SK-MEL-5 (cell line): ENCODE data around the gene CCNG1. TPM values are rescaled to one million over a fixed set of nuclear protein-coding genes. Genes with fewer than 3 reads are reported as not detected.
"Not testable (repeated sequence)": the region's sequence is repeated elsewhere in the genome, so short reads cannot be mapped to it uniquely, and the experiment has no call there.

Source experiments
- DNase-seq: peaks from one replicate; pipeline ENCODE4 v3.0.0-alpha.2; 2016; ENCODE audit warnings: low read depth, low spot score
- in situ Hi-C: cut with HindIII; loops from 2 replicates; pipeline ENCODE4 v1.10.0; 2016; ENCODE audit warnings: low sequenced_read_pairs, high pct_unique_total_duplicates, low pct_unique_long_range_greater_than_20kb
- total RNA-seq: library from RNA; depleted of rRNA; stranded (reverse); fragments of >200 nt; shearing (Covaris generic); gene quantifications from 2 replicates; pipeline ENCODE4 v1.2.3, GENCODE V29; 2014

Gene CCNG1
- total RNA-seq, 1 experiment from 2014 or later: 248 TPM

DNA sequence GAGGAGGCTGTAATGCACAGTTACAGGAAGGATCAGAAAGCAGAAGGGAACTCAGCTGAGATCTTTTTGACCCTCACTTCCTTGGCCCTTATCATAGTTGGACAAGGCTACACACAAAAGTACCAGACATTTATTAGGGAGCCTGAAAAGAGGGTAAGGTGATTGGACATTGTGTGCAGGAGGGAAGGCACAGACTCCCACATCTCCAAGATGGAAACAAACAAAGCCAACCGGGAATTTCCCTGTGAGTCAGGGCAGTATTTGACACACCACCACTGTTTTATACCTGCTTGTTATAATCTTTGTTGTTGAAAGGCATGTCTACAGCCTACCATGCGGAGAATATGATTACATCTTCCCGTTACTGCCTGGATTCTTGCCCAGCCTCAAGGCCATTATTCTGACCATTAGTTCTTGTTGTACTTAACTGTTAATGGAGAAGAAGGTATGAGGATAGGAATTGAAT is 3.0 kb upstream of the CCNG1 start:
- no peak for DNase-seq
- in situ Hi-C loops: no loop called here

DNA sequence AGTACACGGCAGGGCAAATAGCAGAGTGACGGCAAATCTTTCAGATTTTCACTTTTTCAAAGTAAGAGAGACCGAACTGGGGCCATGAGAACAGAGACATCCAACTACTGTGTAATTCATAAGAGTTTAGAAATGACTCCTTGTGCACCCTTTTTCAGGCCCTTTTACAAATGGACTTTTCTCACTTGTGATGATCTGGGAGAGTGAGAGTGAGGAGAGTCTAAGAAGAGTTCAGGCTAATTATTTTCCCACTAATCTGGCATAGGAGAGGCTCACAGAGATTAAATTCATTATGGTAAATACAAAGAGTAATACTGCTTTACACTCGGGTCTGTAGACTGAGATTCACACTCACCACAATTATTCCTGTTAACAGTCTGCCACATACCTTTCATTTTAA is 880 bp upstream of the CCNG1 start:
- DNase-seq: no peak
- in situ Hi-C loops: no loop called here

DNA sequence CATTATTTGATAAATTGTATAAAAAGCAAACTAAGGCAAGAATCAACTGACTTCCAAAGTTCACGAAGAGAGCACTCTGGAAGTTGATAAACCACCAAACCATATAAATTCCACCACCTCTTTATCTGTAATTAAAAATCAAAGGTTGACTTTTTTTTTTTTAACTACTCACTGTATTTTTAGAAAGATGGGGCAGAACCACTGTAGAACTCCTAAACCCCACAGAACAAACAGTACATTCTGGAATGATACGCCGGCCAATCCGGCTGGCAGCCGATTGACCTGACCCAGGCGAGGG is 435 bp upstream of the CCNG1 start:
- in situ Hi-C loops: no loop called here
- no peak for DNase-seq

DNA sequence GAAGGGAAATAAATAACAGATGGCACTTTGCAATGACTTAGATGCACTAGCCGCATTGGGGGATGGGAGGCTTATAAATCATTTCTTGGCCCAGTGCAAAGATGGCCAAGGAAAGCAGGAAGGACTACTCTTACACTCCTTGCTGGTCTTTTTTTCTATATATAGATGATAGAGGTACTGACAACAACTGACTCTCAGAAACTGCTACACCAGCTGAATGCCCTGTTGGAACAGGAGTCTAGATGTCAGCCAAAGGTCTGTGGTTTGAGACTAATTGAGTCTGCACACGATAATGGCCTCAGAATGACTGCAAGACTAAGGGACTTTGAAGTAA is 1.7 kb downstream of the CCNG1 start:
- peak; percentile 19 for DNase-seq
- in situ Hi-C loops: no loop called here

DNA sequence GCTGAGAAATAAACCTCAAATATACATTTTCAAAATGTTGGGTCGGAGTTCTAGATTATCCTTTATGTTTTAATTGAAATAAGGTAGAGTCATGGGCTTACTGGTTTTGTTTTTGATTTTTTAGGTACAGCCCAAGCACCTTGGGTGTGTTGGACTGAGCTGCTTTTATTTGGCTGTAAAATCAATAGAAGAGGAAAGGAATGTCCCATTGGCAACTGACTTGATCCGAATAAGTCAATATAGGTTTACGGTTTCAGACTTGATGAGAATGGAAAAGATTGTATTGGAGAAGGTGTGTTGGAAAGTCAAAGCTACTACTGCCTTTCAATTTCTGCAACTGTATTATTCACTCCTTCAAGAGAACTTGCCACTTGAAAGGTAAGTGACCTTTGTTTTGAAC is 3.6 kb downstream of the CCNG1 start:
- no peak for DNase-seq
- in situ Hi-C loops: no loop called here

DNA sequence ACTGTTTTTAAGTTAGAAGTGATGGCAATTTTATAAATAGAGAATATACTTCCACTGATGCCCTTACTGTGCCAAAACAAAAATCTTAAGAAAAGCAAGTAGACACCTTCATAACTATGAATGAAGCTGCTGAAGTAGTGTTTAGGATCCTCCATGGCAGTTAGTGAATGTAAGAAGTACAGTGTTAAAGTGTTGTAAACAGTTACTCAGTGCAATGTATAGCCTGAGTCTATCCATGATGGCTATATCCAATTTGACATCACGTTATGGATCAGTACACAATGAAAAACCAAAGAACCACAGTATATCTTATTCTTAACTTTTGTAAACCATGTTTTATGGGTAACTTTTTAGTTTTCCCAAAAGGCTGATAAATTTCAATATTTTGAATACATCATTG is 7.1 kb downstream of the CCNG1 start:
- in situ Hi-C loops: no loop called here

DNA sequence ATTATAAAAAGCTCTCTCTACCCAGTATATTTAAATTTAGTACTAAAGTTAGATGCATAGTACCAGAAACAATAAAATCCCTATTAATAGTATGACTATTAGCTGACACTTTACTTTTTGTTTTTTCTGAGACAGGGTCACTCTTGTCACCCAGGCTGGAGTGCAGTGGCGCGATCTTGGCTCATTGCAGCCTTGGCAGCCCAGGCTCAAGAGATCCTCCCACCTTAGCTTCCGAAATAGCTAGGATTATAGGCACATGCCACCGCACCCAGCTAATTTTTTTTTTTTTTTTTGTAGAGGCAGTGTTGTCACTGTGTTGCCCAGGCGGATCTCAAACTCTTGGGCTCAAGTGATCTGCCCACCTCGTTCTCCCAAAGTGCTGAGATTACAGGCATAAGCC is 8.0 kb downstream of the CCNG1 start:
- no peak for DNase-seq
- in situ Hi-C loops: no loop called here

More for the DNA sequence above, 7.1 kb downstream of the CCNG1 start:
- no peak for DNase-seq

DNA sequence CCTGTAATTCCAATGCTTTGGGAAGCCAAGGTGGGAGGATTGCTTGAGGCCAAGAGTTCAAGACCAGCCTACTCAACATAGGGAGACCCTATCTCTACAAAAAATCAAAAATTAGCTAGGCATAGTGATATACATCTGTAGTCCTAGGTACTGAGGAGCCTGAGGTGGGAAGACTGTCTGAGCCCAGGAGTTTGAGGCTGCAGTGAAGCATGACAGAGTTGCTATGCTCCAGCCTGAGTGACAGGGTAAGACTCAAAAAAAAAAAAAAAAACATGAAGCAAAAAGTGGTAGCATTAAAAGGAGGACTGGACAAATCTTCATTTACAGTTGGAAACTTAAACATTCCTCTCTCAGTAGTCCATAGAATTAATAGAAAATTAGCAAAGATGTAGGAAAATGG is 9.8 kb downstream of the CCNG1 start:
- in situ Hi-C loops: no loop called here
- DNase-seq: no peak

DNA sequence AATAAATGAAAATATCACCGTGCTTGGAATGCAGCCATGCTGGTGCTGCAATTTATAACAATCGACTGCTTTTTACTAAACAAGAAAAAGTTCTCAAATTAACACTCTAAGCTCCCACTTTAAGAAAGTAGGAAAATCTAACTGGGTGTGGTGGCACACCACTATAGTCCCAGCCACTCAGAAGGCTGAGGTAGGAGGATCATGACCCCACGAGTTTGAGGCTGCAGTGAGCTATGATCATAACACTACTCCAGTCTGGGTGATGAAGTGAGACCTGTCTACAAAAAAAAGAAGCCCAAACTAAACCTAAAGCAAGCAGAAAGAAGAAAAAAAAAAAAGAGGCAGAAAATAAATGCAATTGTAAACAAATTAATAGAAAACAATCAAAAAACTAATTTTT is 10.5 kb downstream of the CCNG1 start:
- DNase-seq: no peak
- in situ Hi-C loops: no loop called here

DNA sequence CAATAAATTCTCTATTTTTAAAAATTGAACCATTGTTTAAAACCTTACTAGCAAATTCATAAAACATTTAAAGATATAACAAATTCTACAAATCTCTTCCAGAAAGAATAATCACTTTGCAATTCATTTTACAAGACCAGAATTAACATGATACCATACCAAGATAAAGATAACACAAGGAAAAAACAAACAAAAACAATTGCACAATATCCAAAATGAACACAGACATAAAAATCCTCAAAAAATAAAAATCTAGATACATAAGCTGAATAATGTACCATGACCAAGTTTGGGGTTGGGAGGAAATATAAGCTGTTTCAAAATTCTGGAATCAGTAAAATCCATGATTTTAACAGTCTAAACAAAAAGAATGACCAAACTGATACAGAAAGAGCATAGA is 11.1 kb downstream of the CCNG1 start:
- in situ Hi-C loops: no loop called here
- DNase-seq: no peak

DNA sequence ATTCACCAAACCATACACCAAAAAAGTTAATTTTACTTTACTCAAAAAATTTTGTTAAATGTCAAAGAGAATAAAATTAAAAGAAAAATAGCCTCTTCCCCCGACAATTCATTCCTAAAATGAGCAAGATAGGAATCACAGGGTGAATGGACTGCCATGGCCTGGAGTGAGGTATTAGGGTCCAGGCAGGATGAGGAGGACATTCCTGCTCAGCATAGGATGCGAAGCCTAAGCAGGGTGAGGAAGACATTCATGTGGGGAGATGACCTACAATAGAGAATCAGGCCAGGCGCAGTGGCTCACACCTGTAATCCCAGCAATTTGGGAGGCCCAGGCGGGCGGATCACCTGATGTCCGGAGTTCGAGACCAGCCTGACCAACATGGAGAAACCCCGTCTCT is 14.1 kb downstream of the CCNG1 start:
- no peak for DNase-seq
- in situ Hi-C loops: no loop called here

DNA sequence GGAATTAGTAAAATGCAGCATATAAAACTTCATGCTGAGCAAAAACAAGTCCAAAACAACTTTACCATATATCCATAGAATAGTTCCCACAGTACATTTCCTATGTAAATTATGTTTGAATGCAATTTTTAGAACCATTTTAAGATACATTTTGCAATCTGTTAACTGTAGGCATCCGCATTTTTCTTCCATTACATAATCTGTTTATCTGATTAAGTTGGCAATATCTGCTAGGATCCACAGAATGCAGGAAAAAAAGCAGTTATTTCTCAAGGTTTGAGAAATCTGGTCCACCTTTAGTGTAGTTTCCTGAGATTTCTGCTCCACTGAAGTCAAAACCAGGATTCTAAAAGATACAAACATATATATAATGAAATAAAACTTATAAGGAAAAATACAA is 16.3 kb downstream of the CCNG1 start:
- in situ Hi-C loops: no loop called here
- no peak for DNase-seq

DNA sequence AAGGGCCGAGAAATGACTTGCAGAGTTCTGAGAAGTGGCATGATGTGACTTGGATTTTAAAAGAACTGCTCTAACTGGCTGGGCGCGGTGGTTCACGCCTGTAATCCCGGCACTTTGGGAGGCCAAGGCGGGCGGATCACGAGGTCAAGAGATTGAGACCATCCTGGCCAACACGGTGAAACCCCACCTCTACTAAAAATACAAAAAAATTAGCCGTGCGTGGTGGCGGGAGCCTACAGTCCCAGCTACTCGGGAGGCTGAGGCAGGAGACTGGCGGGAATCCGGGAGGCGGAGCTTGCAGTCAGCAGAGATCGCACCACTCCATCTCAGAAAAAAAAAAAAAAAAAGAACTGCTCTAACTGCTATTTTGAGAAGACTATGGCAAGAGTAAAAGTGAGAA is 18.0 kb downstream of the CCNG1 start:
- in situ Hi-C loops, DNase-seq: not testable (repeated sequence)

DNA sequence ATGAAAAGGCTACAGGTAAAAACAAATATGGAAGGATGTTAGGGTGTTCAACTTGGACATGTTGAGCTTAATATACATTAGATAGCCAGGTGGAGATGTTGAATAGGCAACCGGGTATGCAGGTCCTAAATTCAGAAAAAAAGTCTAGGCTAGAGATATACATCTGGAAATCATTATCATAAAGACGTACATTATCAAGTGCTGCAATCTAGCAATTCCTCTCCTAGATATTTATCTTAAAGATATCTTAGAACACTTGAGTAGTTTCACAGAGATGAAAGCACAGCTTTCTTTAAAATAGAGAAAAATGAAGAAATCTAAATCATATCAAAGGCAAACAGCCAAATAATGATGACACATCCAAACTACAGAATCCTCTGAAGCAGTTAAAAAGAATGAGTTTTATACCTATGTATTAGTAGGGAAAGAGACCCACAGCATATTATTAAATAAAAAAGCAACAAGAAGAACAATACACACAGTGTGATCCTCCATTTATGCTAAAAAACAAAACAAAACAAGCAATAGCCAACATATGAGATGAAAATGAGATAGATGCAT is 18.7 kb downstream of the CCNG1 start:
- in situ Hi-C loops: no loop called here
- DNase-seq: no peak

DNA sequence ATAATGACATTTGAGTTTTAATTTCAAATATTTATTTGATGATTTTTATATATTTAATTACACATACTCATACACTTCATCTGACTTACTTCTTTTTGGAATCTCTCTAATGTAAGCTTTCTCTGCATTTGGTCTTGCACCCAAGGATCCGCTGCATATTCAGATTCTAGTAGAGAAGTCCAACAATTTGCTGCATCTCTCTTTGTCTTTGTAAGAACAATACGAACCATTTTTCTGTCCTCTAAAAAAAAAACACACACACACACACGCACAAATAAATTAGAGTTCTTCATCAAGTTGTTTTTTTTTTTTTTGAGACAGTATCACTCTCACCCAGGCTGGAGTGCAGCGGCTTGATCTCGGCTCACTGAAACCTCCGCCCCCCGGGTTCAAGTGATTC is 19.4 kb downstream of the CCNG1 start:
- in situ Hi-C loops: no loop called here
- DNase-seq: no peak

DNA sequence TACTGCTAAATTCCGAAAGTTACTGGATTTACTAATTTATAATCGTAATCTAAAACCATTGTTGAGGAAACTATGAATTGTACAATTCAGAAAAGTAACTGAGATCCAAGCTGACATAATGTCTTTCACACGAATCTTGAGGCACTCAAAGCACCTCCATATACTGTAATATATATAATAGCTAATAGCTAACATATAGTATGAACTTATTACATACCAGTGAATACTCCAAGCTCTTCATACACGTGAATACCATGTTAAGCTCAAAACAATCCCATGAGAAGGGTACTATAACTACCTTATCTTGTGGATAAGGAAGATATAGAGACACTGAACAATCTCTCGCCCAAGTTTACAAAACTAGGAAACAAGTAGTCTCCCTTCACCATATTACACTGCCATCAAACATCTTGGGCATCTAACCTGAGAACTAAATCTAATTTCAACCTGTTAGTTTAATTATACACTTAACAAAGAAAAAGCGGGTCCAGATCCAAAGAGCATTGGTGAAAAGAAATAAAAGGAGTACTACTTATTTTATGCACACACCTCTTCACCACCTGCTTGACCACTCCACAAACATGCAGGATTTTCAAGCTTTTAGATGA is 21.5 kb downstream of the CCNG1 start:
- no peak for DNase-seq
- in situ Hi-C loops: no loop called here

DNA sequence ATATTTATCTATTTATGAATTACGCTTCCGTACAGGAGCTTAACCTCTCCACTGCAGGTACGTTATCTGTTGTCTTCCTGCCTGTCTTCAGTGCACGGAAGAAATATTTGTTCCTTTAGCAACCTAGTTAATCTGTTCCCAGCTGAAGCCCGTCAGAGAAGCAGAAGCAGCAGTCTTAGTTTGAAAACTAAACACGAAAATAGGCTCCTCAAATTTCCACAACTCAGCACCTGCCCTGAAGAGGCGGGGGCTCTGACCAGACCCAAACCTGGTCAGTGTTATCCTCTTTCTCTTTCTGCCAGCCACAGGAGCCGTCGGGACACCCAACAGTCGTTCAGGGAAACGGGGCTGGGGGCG is 22.0 kb downstream of the CCNG1 start:
- in situ Hi-C loops: no loop called here
- DNase-seq: peak; percentile 10

DNA sequence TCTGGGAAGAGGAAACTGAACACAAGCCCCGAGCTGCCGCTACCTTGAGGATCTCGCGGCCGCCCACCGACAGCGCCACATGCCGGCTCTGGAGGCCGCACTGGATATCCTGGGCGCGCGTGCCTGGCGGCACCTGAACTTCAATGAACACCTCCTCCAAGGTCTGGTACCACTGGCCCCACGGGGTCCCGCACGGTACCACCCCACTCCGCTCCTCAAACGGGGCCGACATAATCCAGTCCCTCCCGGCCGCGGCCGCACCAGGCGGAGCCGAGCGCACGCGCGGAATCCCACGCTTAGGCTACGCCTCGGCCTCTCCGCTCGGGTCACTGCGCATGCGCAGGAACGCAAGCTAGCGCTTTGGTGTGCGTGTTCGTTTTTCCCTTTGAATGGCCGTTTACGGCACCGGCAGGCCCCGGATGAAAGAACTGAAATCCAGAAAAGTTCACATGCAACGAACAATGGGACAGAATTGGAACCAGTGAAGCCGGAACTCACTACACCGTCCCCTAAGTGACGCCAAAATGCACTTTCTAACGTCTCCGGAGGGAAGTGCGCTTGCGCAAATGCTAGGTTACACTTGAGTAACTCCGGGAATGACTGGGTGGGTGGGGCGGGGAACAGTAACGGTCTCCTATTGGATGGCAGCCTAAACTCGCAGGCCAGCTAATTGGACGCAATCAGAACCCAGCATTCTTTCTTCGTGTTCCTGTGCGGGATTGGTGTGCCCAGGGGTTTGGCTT is 22.6 kb downstream of the CCNG1 start, which contains the start of gene NUDCD2:
TSS of gene NUDCD2 (minus strand) at position 284 of the 743 bp plus-strand sequence. CDS start at position 232, 52 bp downstream.
- DNase-seq: peak; percentile 97
- in situ Hi-C loops: no loop called here

DNA sequence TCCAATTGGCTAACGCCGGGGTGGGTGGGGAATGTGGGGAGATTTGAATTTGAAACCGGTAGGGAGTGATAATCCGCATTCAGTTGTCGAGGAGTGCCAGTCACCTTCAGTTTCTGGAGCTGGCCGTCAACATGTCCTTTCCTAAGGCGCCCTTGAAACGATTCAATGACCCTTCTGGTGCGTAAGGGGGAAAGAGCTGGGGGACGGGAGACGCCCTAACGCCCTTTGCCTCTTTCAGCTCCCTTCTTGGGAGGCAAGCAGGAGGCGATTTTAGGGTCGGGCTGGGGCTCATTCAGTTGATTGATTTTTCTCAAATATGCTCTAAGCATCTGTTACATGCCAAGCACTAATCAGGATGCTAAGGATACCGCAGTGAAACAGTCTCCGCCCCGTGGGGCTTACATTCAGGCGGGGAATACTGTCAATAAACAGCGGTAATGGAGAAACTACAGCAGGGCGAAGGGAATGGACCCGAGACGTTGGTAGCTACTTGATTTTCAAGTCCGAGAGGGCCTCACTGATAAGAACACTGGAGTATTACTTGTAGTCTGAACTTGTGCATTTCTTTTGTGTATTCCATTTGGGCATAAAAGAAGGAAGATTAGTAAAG is 23.3 kb downstream of the CCNG1 start, which contains the start of gene HMMR:
TSS of gene HMMR (plus strand) at position 71 of the 610 bp plus-strand sequence. CDS start at position 132, 61 bp downstream.
- in situ Hi-C loops: no loop called here
- DNase-seq: no peak
